H9 (cell line): ENCODE measurements around the gene NDUFB4. TPM values are rescaled to one million over a fixed set of nuclear protein-coding genes. Genes with fewer than 3 reads are reported as not detected.

Source experiments
- DNase-seq: peaks from one replicate; pipeline ENCODE4 v3.0.0-alpha.2; 2017
- H2AFZ ChIP-seq: one replicate; pipeline ENCODE4 v1.6.1; 2013; ENCODE audit warnings: mild to moderate bottlenecking, low read length, control low read depth, moderate library complexity
- H2AK5ac ChIP-seq: 2 replicates; pipeline ENCODE4 v1.6.1; 2013; ENCODE audit warnings: low read length, control low read depth, mixed read lengths; ENCODE audit not compliant: insufficient read length
- H2BK120ac ChIP-seq: one replicate; pipeline ENCODE4 v1.6.1; 2013; ENCODE audit warnings: low read depth, mild to moderate bottlenecking, low read length, control low read depth, inconsistent platforms; ENCODE audit not compliant: poor library complexity, severe bottlenecking
- H2BK12ac ChIP-seq: 2 replicates; pipeline ENCODE4 v1.6.1; 2013; ENCODE audit warnings: low read length, control low read depth, mixed read lengths, low read depth; ENCODE audit not compliant: insufficient read length
- H2BK15ac ChIP-seq: 2 replicates; pipeline ENCODE4 v1.6.1; 2013; ENCODE audit warnings: low read depth, low read length, control low read depth
- H2BK20ac ChIP-seq: one replicate; pipeline ENCODE4 v1.6.1; 2013; ENCODE audit warnings: low read depth, mild to moderate bottlenecking, low read length, control low read depth, inconsistent platforms; ENCODE audit not compliant: poor library complexity, severe bottlenecking
- H2BK5ac ChIP-seq: 2 replicates; pipeline ENCODE4 v1.6.1; 2013; ENCODE audit warnings: low read length, control low read depth, mixed read lengths; ENCODE audit not compliant: insufficient read length
- H3K14ac ChIP-seq: 2 replicates; pipeline ENCODE4 v1.6.1; 2013; ENCODE audit warnings: low read length, control low read depth; ENCODE audit not compliant: insufficient read depth
- H3K18ac ChIP-seq: 2 replicates; pipeline ENCODE4 v1.6.1; 2013; ENCODE audit warnings: low read depth, mild to moderate bottlenecking, mixed read lengths, low read length, control low read depth; ENCODE audit not compliant: insufficient read length
- H3K23ac ChIP-seq: 2 replicates; pipeline ENCODE4 v1.6.1; 2013; ENCODE audit warnings: low read length, control low read depth, mixed read lengths, low read depth; ENCODE audit not compliant: insufficient read length
- H3K23me2 ChIP-seq: 2 replicates; pipeline ENCODE4 v1.6.1; 2013; ENCODE audit warnings: low read depth, mild to moderate bottlenecking, mixed read lengths, low read length, control low read depth; ENCODE audit not compliant: insufficient read length, poor library complexity, severe bottlenecking
- H3K27ac ChIP-seq: 2 replicates; pipeline ENCODE4 v1.5.1; 2013; ENCODE audit warnings: low read length, control low read depth, mixed read lengths, low read depth; ENCODE audit not compliant: insufficient read length
- H3K27me3 ChIP-seq: 2 replicates; pipeline ENCODE4 v1.6.1; 2013; ENCODE audit warnings: low read length, control low read depth, inconsistent platforms; ENCODE audit not compliant: insufficient read depth
- H3K4ac ChIP-seq: 2 replicates; pipeline ENCODE4 v1.6.1; 2013; ENCODE audit warnings: low read depth, mild to moderate bottlenecking, control low read depth, inconsistent platforms, low read length, moderate library complexity
- H3K4me1 ChIP-seq: 2 replicates; pipeline ENCODE4 v1.6.1; 2013; ENCODE audit warnings: low read length, control low read depth, inconsistent platforms; ENCODE audit not compliant: insufficient read depth
- H3K4me2 ChIP-seq: 2 replicates; pipeline ENCODE4 v1.6.1; 2013; ENCODE audit warnings: low read length, control low read depth, mixed read lengths; ENCODE audit not compliant: insufficient read length, insufficient read depth
- H3K56ac ChIP-seq: 2 replicates; pipeline ENCODE4 v1.6.1; 2013; ENCODE audit warnings: low read depth, mild to moderate bottlenecking, mixed read lengths, low read length, control low read depth; ENCODE audit not compliant: insufficient read length
- H3K79me1 ChIP-seq: 2 replicates; pipeline ENCODE4 v1.6.1; 2013; ENCODE audit warnings: low read depth, mild to moderate bottlenecking, moderate library complexity, low read length, control low read depth, inconsistent platforms; ENCODE audit not compliant: insufficient read depth, poor library complexity, severe bottlenecking
- H3K79me2 ChIP-seq: 2 replicates; pipeline ENCODE4 v1.6.1; 2013; ENCODE audit warnings: low read length, control low read depth, inconsistent platforms; ENCODE audit not compliant: insufficient read depth
- H3K9ac ChIP-seq: 2 replicates; pipeline ENCODE4 v1.6.1; 2013; ENCODE audit warnings: low read length, control low read depth, mixed read lengths; ENCODE audit not compliant: insufficient read length; ENCODE audit errors: extremely low read depth
- H3K9me3 ChIP-seq: one replicate; pipeline ENCODE4 v1.6.1; 2013; ENCODE audit warnings: low read depth, low read length, inconsistent platforms; ENCODE audit not compliant: control insufficient read depth
- H3T11ph ChIP-seq: one replicate; pipeline ENCODE4 v1.6.1; 2013; ENCODE audit warnings: mild to moderate bottlenecking, low read length, control low read depth, inconsistent platforms
- H4K20me1 ChIP-seq: one replicate; pipeline ENCODE4 v1.6.1; 2013; ENCODE audit not compliant: control insufficient read depth, insufficient read length, insufficient read depth
- H4K5ac ChIP-seq: 2 replicates; pipeline ENCODE4 v1.6.1; 2013; ENCODE audit warnings: low read depth, mild to moderate bottlenecking, mixed read lengths, low read length, control low read depth; ENCODE audit not compliant: insufficient read length
- H4K8ac ChIP-seq: replicated peaks from 2 replicates; pipeline ENCODE4 v1.6.1; 2013; ENCODE audit warnings: low read length, control low read depth, mixed read lengths, low read depth; ENCODE audit not compliant: insufficient read length
- H4K91ac ChIP-seq: 2 replicates; pipeline ENCODE4 v1.6.1; 2013; ENCODE audit warnings: low read depth, mild to moderate bottlenecking, moderate library complexity, mixed read lengths, low read length, control low read depth; ENCODE audit not compliant: insufficient read length
- H3K27ac Mint-ChIP-seq, 3 experiments: 2 replicates in 2 of 3; 3 replicates in 1 of 3; pipeline ENCODE4 v1.8.0; 2020 to 2021; ENCODE audit warnings: mixed read lengths in 3 of 3, mild to moderate bottlenecking in 1 of 3, moderate library complexity in 1 of 3
- H3K27me3 Mint-ChIP-seq: 2 replicates; pipeline ENCODE4 v1.8.0; 2021; ENCODE audit warnings: low read depth, mild to moderate bottlenecking, moderate library complexity, mixed read lengths
- H3K36me3 Mint-ChIP-seq, 3 experiments: 2 replicates in 2 of 3; 3 replicates in 1 of 3; pipeline ENCODE4 v1.8.0; 2020 to 2021; ENCODE audit warnings: low read depth in 3 of 3, mixed read lengths in 3 of 3; ENCODE audit not compliant: insufficient read depth in 1 of 3
- H3K4me1 Mint-ChIP-seq, 2 experiments: 2 replicates each; pipeline ENCODE4 v1.8.0; 2020; ENCODE audit warnings: mixed read lengths in 2 of 2
- H3K4me3 Mint-ChIP-seq, 2 experiments: 2 replicates in 1 of 2; 3 replicates in 1 of 2; pipeline ENCODE4 v1.8.0; 2020 to 2021; ENCODE audit warnings: mild to moderate bottlenecking in 2 of 2, mixed read lengths in 2 of 2, moderate library complexity in 1 of 2
- H3K9me3 Mint-ChIP-seq, 2 experiments: 2 replicates in 1 of 2; 3 replicates in 1 of 2; pipeline ENCODE4 v1.8.0; 2020; ENCODE audit warnings: mild to moderate bottlenecking in 2 of 2, mixed read lengths in 2 of 2, moderate library complexity in 1 of 2
- CTCF ChIP-seq: fragments of 200-600 bp; sonication (generic); conservative IDR thresholded peaks from 3 replicates; pipeline ENCODE4 v1.8.0; 2021; ENCODE audit warnings: antibody characterized with exemption, mild to moderate bottlenecking
- WGBS: extraction: QIAGEN DNeasy Blood & Tissue Kit; methylation state at CpG from one replicate; pipeline ENCODE4 v1.1.7; 2013; ENCODE audit warnings: missing lambda C conversion rate, low lambda C conversion rate, mixed read lengths; ENCODE audit not compliant: insufficient read length; ENCODE audit errors: extremely low coverage; 5-methylcytosine and 5-hydroxymethylcytosine counted together
- total RNA-seq: library from RNA; stranded (reverse); gene quantifications from 2 replicates; pipeline ENCODE4 v1.2.1, GENCODE V29; 2021

NDUFB4 gene
- total RNA-seq, 1 experiment from 2014 or later, result 217 TPM

- no peak overlapping the region for H2AFZ ChIP-seq
- no peak overlapping the region for H3K4me2 ChIP-seq
- no peak overlapping the region for H3K27ac Mint-ChIP-seq
- H3K9ac ChIP-seq, result no peak overlapping the region
- H3K4me1 Mint-ChIP-seq, result no peaks in the 10 kb centered on the region
- H3K18ac ChIP-seq, result no peak overlapping the region
- H3K14ac ChIP-seq, result no peak overlapping the region
- no peak for TF ChIP-seq CTCF
- H3K9me3 ChIP-seq, result no peaks in the 10 kb centered on the region
- H3T11ph ChIP-seq, result no peak overlapping the region
- no peak overlapping the region for H2BK5ac ChIP-seq
- no peaks in the 10 kb centered on the region for H3K9me3 Mint-ChIP-seq
- no peaks in the 10 kb centered on the region for H3K79me2 ChIP-seq
- no peak overlapping the region for H2BK15ac ChIP-seq
- no peaks in the 10 kb centered on the region; a peak in 1 of 7 replicates for H3K36me3 Mint-ChIP-seq
- H4K91ac ChIP-seq, result no peak overlapping the region
- no CpG with 5 or more reads among the region's 1 CpG for WGBS
- H3K27me3 ChIP-seq, result no peaks in the 10 kb centered on the region
- H3K23me2 ChIP-seq, result no peaks in the 10 kb centered on the region
- H2BK12ac ChIP-seq, result no peak overlapping the region
- H3K56ac ChIP-seq, result no peak overlapping the region
- no peak overlapping the region for H3K23ac ChIP-seq
- no peaks in the 10 kb centered on the region for H3K27me3 Mint-ChIP-seq
- no peak for DNase-seq
- no peak overlapping the region for H4K8ac ChIP-seq
- H2BK20ac ChIP-seq, result no peak overlapping the region
- H4K20me1 ChIP-seq, result no peaks in the 10 kb centered on the region
- H3K4me3 Mint-ChIP-seq, result no peak overlapping the region
- no peak overlapping the region for H3K27ac ChIP-seq
- no peaks in the 10 kb centered on the region for H3K79me1 ChIP-seq
- no peak overlapping the region for H2BK120ac ChIP-seq
- H3K4ac ChIP-seq, result no peak overlapping the region
- H3K4me1 ChIP-seq, result no peaks in the 10 kb centered on the region
- H4K5ac ChIP-seq, result no peak overlapping the region
- H2AK5ac ChIP-seq, result no peak overlapping the region
Observed at GRCh38 chr3:120550546-120550945, 45.6 kb upstream of the NDUFB4 start.
